ENCODE measurements around the gene MTMR3.

DNA sequence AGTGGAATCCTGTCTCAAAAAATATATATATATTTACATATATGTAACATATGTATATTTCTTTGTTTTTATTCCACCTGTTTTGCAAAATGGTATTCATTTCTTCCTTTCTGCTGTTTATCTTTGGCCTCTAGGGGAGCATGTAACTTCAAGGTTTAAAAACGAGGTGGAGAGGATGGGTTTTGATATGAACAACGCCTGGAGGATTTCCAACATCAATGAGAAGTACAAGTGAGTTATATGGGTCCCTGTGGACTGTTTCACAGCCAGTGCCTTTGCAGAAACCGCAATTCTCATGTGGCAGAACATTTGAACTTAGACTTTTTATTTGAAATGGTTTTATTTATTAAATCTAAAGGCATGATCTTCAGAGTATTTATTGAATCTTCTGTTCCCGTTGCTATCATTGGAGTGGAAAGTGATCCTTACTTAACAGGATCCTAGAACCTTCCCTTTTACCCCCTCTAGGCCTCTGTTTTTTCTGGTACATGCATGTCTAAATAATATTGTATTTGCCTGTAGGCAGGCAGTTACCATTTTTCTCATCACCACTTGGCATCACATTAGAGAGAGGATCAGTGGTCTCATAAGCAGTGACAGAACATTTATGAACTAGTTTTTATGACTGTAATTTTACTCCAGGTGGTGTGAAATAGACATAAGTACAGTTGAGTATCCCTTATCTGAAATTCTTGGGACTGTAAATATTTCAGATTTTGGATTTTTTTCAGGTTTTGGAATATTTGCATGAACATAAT lies 115.8 kb downstream of the MTMR3 start:
- TF ChIP-seq CTCF (IDR thresholded peaks at IDR 0.05) (peak in 1 of 4 experiments; percentile 17), POLR2A (IDR thresholded peaks at IDR 0.05) (no peak)
